PFSK-1 (cell line): Measurements from ENCODE around the gene MYOZ3.

Experiments
- FOXP2 ChIP-seq: optimal IDR thresholded peaks from 2 replicates; pipeline ENCODE3; 2011; ENCODE audit warnings: borderline replicate concordance, control low read depth, inconsistent platforms; ENCODE audit not compliant: insufficient read depth; ENCODE audit errors: extremely low read length, extremely low read depth
- POLR2AphosphoS5 ChIP-seq: IDR thresholded peaks from 2 replicates; pipeline ENCODE4 v1.6.1; 2012; ENCODE audit warnings: low read depth, mild to moderate bottlenecking, control low read depth, low read length, moderate library complexity
- SIN3A ChIP-seq: IDR thresholded peaks from 2 replicates; pipeline ENCODE4 v1.6.1; 2012; ENCODE audit warnings: mild to moderate bottlenecking, low read length, moderate library complexity, borderline replicate concordance; ENCODE audit not compliant: insufficient read depth
- TAF1 ChIP-seq: IDR thresholded peaks from 2 replicates; pipeline ENCODE4 v1.6.1; 2012; ENCODE audit warnings: low read length, control low read depth, borderline replicate concordance; ENCODE audit not compliant: insufficient read depth
- TF ChIP-seq, protein P1 (sequence below), 2 experiments: IDR thresholded peaks; 2 replicates each; pipeline versions ENCODE4 v1.6.1 to v1.8.0; 2011 to 2012; ENCODE audit warnings: low read depth in 2 of 2, low read length in 2 of 2, control low read depth in 1 of 2, inconsistent platforms in 1 of 2, mild to moderate bottlenecking in 1 of 2, moderate library complexity in 1 of 2; ENCODE audit not compliant: insufficient read depth in 1 of 2

Gene MYOZ3

DNA sequence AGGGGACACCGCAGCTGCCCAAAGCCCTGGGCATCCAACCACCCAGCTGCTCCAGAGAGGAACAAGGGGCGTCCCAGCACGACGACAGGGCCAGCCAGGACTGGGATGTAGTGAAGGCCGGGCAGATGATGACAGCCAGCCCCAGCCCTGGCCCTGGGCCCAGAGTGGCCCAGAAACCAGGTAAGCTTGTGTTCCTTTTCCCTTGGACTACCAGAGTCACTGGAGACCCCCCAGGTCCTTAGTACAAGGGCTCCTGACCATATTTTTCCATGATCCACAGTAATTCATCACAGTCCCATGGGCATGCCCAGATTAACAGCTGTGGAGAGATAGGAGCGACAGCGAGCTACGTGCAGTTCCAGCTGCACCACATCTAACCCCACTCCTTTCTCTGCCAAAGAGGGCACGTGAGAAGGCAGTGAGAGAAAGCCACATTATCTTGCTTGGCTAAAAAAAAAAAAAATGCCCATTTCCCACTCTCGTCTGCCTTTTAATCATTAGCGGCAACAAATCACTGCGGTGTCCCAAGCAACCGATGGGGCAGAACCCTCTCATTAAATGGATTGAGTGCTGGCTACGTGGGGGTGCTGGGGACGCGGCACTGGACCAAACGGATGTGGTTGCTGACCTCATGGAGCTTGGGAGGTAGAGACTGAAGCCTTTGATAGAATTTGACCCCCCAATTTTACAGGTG, 42.3 kb upstream of the MYOZ3 start:
- TF ChIP-seq POLR2AphosphoS5 (no peak), TAF1 (no peak), SIN3A (no peak), FOXP2 (no peak)
- TF ChIP-seq, protein P1, sequence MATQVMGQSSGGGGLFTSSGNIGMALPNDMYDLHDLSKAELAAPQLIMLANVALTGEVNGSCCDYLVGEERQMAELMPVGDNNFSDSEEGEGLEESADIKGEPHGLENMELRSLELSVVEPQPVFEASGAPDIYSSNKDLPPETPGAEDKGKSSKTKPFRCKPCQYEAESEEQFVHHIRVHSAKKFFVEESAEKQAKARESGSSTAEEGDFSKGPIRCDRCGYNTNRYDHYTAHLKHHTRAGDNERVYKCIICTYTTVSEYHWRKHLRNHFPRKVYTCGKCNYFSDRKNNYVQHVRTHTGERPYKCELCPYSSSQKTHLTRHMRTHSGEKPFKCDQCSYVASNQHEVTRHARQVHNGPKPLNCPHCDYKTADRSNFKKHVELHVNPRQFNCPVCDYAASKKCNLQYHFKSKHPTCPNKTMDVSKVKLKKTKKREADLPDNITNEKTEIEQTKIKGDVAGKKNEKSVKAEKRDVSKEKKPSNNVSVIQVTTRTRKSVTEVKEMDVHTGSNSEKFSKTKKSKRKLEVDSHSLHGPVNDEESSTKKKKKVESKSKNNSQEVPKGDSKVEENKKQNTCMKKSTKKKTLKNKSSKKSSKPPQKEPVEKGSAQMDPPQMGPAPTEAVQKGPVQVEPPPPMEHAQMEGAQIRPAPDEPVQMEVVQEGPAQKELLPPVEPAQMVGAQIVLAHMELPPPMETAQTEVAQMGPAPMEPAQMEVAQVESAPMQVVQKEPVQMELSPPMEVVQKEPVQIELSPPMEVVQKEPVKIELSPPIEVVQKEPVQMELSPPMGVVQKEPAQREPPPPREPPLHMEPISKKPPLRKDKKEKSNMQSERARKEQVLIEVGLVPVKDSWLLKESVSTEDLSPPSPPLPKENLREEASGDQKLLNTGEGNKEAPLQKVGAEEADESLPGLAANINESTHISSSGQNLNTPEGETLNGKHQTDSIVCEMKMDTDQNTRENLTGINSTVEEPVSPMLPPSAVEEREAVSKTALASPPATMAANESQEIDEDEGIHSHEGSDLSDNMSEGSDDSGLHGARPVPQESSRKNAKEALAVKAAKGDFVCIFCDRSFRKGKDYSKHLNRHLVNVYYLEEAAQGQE (IDR thresholded peaks at IDR 0.05; ENCODE audit: insufficient read depth in 1 of 2, low read depth in 2 of 2, low read length in 2 of 2): no peak

DNA sequence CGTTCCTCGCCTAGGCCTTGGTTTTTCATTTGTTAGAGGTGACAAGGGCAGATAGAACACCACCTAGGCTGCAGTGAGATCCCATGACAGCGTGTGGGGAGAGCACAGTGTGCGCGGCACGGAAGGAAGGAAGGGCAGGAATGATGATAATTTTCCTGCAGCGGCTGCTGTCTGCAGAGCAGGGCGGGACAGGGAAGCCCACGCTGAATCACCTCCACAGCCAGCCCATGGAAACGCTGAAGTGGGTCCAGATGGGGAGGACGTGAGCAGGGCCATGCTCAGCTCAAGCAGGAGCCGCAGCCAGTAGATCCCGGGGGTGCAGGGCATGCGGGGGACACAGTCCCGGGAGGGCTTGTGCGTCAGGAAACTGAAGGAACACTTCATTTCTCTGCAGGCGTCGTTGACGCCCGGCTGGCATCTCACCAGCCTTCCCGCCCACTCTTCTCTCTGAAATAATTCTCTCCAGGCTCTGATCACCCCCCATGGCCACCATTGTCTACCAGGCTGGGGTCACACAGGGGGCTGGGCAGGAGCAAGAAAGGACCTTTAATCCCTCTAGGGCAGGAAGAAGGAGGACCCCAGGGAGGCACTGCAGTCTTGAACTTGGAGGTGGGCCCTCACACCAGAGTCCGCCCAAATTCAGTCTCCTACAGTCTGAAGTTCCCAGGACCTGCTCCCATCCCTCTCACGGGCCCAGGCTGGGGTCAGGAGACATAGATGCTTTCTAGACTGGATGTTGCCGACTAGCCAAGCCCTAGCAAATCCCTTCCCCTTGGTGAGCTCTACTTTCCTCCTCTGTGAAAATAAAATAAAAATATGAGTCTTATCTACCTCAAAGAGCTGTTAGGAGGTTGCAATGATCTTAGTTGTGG, 41.5 kb upstream of the MYOZ3 start:
- TF ChIP-seq TAF1: no peak
- TF ChIP-seq POLR2AphosphoS5: no peak
- TF ChIP-seq, protein P1 (IDR thresholded peaks at IDR 0.05; ENCODE audit: insufficient read depth in 1 of 2, low read depth in 2 of 2, low read length in 2 of 2): no peak
- no peak for TF ChIP-seq SIN3A
- TF ChIP-seq FOXP2: no peak

DNA sequence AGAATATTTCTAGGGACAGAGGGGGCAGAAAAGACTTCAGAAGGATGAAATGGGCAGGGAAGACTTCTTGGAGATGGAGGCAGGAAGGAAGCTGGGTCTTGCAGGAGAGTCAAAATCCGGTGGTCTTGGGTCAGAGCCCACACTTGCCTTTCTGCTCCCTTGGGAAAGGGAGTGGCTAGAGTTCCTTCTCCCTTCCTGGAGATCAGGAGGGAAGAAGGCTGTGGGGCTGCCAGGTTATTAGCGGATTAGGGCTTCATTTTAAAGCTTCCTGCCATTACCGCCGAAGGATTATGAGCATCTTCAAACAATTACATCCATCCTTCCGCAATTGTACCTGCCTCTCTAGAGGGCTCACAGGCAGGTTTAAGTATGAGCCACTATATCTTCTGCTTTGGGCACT, 39.8 kb upstream of the MYOZ3 start:
- TF ChIP-seq FOXP2 (no peak), SIN3A (no peak), TAF1 (no peak), POLR2AphosphoS5 (no peak)
- TF ChIP-seq, protein P1 (IDR thresholded peaks at IDR 0.05; ENCODE audit: insufficient read depth in 1 of 2, low read depth in 2 of 2, low read length in 2 of 2): no peak

DNA sequence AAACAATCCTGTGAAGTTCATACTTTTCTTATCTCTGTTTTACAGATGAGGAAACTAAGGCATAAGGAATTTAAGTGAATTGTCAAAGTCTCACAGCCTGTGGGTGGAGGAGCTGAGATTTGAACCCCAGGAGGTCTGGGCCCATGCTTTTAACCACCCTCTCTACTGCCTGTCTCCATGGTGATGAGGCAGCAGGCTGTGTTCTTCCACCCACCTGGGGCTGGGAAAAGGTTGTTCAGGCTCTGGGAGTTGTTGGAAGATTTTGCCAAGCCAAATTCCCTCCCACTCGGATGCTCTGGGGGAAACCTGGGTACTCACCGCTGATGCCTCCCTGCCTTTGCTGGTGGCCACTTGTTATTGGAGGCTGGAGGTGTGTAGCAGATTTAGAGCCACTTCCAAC, 38.9 kb upstream of the MYOZ3 start:
- TF ChIP-seq POLR2AphosphoS5 (no peak), FOXP2 (no peak), SIN3A (no peak), TAF1 (no peak)
- TF ChIP-seq, protein P1 (IDR thresholded peaks at IDR 0.05; ENCODE audit: insufficient read depth in 1 of 2, low read depth in 2 of 2, low read length in 2 of 2): no peak
